ENCODE measurements around the gene ITPK1. TPM values are rescaled to one million over a fixed set of nuclear protein-coding genes. Genes with fewer than 3 reads are reported as not detected.

ITPK1 gene
- total and polyA plus RNA-seq, 2 experiments from 2014 or later, result 35.9 to 101 TPM

GRCh38 chr14:93002851-93003298 lies 112.8 kb downstream of the ITPK1 start (continued):
- TF ChIP-seq, protein P1, sequence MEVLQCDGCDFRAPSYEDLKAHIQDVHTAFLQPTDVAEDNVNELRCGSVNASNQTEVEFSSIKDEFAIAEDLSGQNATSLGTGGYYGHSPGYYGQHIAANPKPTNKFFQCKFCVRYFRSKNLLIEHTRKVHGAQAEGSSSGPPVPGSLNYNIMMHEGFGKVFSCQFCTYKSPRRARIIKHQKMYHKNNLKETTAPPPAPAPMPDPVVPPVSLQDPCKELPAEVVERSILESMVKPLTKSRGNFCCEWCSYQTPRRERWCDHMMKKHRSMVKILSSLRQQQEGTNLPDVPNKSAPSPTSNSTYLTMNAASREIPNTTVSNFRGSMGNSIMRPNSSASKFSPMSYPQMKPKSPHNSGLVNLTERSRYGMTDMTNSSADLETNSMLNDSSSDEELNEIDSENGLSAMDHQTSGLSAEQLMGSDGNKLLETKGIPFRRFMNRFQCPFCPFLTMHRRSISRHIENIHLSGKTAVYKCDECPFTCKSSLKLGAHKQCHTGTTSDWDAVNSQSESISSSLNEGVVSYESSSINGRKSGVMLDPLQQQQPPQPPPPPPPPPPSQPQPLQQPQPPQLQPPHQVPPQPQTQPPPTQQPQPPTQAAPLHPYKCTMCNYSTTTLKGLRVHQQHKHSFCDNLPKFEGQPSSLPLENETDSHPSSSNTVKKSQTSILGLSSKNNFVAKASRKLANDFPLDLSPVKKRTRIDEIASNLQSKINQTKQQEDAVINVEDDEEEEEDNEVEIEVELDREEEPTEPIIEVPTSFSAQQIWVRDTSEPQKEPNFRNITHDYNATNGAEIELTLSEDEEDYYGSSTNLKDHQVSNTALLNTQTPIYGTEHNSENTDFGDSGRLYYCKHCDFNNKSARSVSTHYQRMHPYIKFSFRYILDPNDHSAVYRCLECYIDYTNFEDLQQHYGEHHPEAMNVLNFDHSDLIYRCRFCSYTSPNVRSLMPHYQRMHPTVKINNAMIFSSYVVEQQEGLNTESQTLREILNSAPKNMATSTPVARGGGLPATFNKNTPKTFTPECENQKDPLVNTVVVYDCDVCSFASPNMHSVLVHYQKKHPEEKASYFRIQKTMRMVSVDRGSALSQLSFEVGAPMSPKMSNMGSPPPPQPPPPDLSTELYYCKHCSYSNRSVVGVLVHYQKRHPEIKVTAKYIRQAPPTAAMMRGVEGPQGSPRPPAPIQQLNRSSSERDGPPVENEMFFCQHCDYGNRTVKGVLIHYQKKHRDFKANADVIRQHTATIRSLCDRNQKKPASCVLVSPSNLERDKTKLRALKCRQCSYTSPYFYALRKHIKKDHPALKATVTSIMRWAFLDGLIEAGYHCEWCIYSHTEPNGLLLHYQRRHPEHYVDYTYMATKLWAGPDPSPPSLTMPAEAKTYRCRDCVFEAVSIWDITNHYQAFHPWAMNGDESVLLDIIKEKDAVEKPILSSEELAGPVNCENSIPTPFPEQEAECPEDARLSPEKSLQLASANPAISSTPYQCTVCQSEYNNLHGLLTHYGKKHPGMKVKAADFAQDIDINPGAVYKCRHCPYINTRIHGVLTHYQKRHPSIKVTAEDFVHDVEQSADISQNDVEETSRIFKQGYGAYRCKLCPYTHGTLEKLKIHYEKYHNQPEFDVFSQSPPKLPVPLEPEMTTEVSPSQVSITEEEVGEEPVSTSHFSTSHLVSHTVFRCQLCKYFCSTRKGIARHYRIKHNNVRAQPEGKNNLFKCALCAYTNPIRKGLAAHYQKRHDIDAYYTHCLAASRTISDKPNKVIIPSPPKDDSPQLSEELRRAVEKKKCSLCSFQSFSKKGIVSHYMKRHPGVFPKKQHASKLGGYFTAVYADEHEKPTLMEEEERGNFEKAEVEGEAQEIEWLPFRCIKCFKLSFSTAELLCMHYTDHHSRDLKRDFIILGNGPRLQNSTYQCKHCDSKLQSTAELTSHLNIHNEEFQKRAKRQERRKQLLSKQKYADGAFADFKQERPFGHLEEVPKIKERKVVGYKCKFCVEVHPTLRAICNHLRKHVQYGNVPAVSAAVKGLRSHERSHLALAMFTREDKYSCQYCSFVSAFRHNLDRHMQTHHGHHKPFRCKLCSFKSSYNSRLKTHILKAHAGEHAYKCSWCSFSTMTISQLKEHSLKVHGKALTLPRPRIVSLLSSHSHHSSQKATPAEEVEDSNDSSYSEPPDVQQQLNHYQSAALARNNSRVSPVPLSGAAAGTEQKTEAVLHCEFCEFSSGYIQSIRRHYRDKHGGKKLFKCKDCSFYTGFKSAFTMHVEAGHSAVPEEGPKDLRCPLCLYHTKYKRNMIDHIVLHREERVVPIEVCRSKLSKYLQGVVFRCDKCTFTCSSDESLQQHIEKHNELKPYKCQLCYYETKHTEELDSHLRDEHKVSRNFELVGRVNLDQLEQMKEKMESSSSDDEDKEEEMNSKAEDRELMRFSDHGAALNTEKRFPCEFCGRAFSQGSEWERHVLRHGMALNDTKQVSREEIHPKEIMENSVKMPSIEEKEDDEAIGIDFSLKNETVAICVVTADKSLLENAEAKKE (CRISPR knock-in tag; IDR thresholded peaks at IDR 0.05), result no peak
- TF ChIP-seq POLR2AphosphoS5 (IDR thresholded peaks at IDR 0.05; ENCODE audit: low read depth) (no peak), STAT1 (IDR thresholded peaks at IDR 0.05; ENCODE audit: unreplicated experiment) (no peak), EZH2 (IDR thresholded peaks at IDR 0.05; ENCODE audit: low read depth, unreplicated experiment) (no peak)
- TF ChIP-seq, protein P2, sequence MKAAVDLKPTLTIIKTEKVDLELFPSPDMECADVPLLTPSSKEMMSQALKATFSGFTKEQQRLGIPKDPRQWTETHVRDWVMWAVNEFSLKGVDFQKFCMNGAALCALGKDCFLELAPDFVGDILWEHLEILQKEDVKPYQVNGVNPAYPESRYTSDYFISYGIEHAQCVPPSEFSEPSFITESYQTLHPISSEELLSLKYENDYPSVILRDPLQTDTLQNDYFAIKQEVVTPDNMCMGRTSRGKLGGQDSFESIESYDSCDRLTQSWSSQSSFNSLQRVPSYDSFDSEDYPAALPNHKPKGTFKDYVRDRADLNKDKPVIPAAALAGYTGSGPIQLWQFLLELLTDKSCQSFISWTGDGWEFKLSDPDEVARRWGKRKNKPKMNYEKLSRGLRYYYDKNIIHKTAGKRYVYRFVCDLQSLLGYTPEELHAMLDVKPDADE (IDR thresholded peaks at IDR 0.05), result no peak

DNA sequence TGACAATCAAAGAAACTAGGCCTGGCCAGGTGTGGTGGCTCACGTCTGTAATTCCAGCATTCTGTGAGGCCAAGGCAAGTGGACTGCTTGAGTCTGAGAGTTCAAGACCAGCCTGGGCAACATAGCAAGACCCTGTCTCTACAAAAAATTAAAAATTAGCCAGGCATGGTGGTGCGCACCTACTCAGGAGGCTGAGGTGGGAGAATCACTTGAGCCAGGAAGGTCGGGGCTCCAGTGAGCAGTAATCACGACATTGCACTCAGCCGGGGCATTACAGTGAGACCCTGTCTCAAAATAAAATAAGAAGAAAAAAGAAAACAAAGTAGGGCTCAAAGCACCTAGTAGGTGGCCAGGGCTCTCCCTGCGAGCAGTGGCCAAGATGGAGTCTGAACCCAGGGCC lies 113.7 kb downstream of the ITPK1 start:
- H3K9me2 ChIP-seq (ENCODE audit: insufficient read depth), result no peaks in the 10 kb centered on the region
- H3K27ac ChIP-seq (ENCODE audit: low read depth), result no peak overlapping the region
- Mint-ChIP-seq H3K4me3 (no peak overlapping the region), H3K9me3 (no peaks in the 10 kb centered on the region), H3K4me1 (peaks cover 32% of the 10 kb centered on the region), H3K36me3 (ENCODE audit: low read depth) (no peaks in the 10 kb centered on the region; the same call in 2 of the 3 replicates), H3K27me3 (ENCODE audit: insufficient read depth, low read depth, poor library complexity) (peaks cover 13% of the 10 kb centered on the region), H3K27ac (no peak overlapping the region)
- H3K4me3 ChIP-seq, result no peak overlapping the region
- no peaks in the 10 kb centered on the region for H3K36me3 ChIP-seq (ENCODE audit: insufficient read depth)
- no peaks in the 10 kb centered on the region for H3K4me1 ChIP-seq (ENCODE audit: insufficient read depth)
- peaks cover 8% of the 10 kb centered on the region for H4K20me1 ChIP-seq (replicated peaks; ENCODE audit: insufficient read depth)
- no peak overlapping the region for H3K4me2 ChIP-seq
- DNase-seq (ENCODE audit: low spot score) (no peak), ATAC-seq (no peak)
- H2AFZ ChIP-seq, result no peak overlapping the region
- no peaks in the 10 kb centered on the region for H3F3A ChIP-seq (replicated peaks; ENCODE audit: low read depth)
- H3K79me2 ChIP-seq (replicated peaks; ENCODE audit: insufficient read depth), result peaks cover 41% of the 10 kb centered on the region
- H3K27me3 ChIP-seq (ENCODE audit: insufficient read depth), result no peaks in the 10 kb centered on the region
- TF ChIP-seq ZNF331 (CRISPR knock-in tag; IDR thresholded peaks at IDR 0.05; ENCODE audit: low read depth) (no peak), CTCF (conservative IDR thresholded peaks at IDR 0.05; ENCODE audit: low read depth in 2 of 2) (no peak), EZH2phosphoT487 (IDR thresholded peaks at IDR 0.05; ENCODE audit: unreplicated experiment) (no peak)

Data from GM23338 (cell line).